CD4-positive, alpha-beta T cell (primary cell): ENCODE measurements around the gene TNIK. TPM values are rescaled to one million over a fixed set of nuclear protein-coding genes. Genes with fewer than 3 reads are reported as not detected.

ENCODE experiments used
- ATAC-seq: fragments of 200-7000 bp; cut with Tn5 transposase; one replicate; pipeline ENCODE4 v1.10.0; 2022; ENCODE audit warnings: mild to moderate bottlenecking; ENCODE audit not compliant: poor library complexity
- CTCF ChIA-PET: fragments of 350-600 bp; sonication (Branson Sonifier 250); formaldehyde crosslinking; loops from one replicate; lab custom pipeline; 2021; ENCODE audit warnings: antibody characterized with exemption, inconsistent platforms; lab: Charles Lee
- POLR2A ChIA-PET: fragments of 350-600 bp; sonication (Branson Sonifier 250); formaldehyde crosslinking; loops from one replicate; lab custom pipeline; 2021; ENCODE audit warnings: antibody characterized with exemption, inconsistent platforms; lab: Charles Lee
- DNase-seq, 14 experiments: peaks; one replicate each; pipeline ENCODE4 v3.0.0-alpha.2; 2013 to 2020; ENCODE audit warnings: mixed read lengths in 2 of 14
- H3K27ac ChIP-seq, 2 donors: one replicate each; pipeline versions ENCODE4 v1.5.1 to v1.7.0; 2013; ENCODE audit warnings: low read length in 2 of 2, low read depth in 1 of 2, mild to moderate bottlenecking in 1 of 2
- H3K27me3 ChIP-seq, 2 experiments: 1 replicate in 1 of 2; 2 replicates in 1 of 2; pipeline versions ENCODE4 v1.6.1 to v1.7.0; 2013; ENCODE audit warnings: low read length in 2 of 2, control low read depth in 1 of 2, mild to moderate bottlenecking in 1 of 2, moderate library complexity in 1 of 2; ENCODE audit not compliant: insufficient read depth in 2 of 2, control insufficient read depth in 1 of 2
- H3K36me3 ChIP-seq: one replicate; pipeline ENCODE4 v1.6.1; 2013; ENCODE audit warnings: low read length, control low read depth; ENCODE audit not compliant: insufficient read depth
- H3K4me1 ChIP-seq: one replicate; pipeline ENCODE4 v1.6.1; 2013; ENCODE audit warnings: low read length, control low read depth; ENCODE audit not compliant: insufficient read depth
- H3K4me3 ChIP-seq: one replicate; pipeline ENCODE4 v1.5.1; 2013; ENCODE audit warnings: mild to moderate bottlenecking, low read length, moderate library complexity
- H3K9me3 ChIP-seq, 2 experiments: 1 replicate in 1 of 2; 2 replicates in 1 of 2; pipeline versions ENCODE4 v1.6.1 to v1.7.0; 2013; ENCODE audit warnings: low read length in 2 of 2, mild to moderate bottlenecking in 2 of 2, control low read depth in 1 of 2, moderate library complexity in 1 of 2; ENCODE audit not compliant: control insufficient read depth in 1 of 2, insufficient read depth in 1 of 2
- H3K27ac Mint-ChIP-seq: one replicate; pipeline ENCODE4 v1.8.0; 2020; ENCODE audit warnings: mixed read lengths
- H3K27me3 Mint-ChIP-seq: one replicate; pipeline ENCODE4 v1.8.0; 2021; ENCODE audit warnings: mixed read lengths
- H3K36me3 Mint-ChIP-seq: one replicate; pipeline ENCODE4 v1.8.0; 2021; ENCODE audit warnings: low read depth, mixed read lengths
- H3K4me1 Mint-ChIP-seq: one replicate; pipeline ENCODE4 v1.8.0; 2021; ENCODE audit warnings: low read depth, mixed read lengths
- H3K4me3 Mint-ChIP-seq: one replicate; pipeline ENCODE4 v1.8.0; 2020; ENCODE audit warnings: mild to moderate bottlenecking, mixed read lengths
- H3K9me3 Mint-ChIP-seq: one replicate; pipeline ENCODE4 v1.8.0; 2020; ENCODE audit warnings: mixed read lengths
- CTCF ChIP-seq: fragments of 200-600 bp; IDR thresholded peaks from one replicate; pipeline ENCODE4 v1.8.0; 2022; ENCODE audit warnings: antibody characterized with exemption, mild to moderate bottlenecking
- intact Hi-C, 2 experiments: fragments of 100-400 bp; cut with DNase I in 1 of 2; cut with micrococcal nuclease in 1 of 2; formaldehyde crosslinking; loops; one replicate each; pipeline versions ENCODE4 v1.15.1 to v1.9.0; 2023 to 2025; cut with DNase I, micrococcal nuclease
- total RNA-seq, 174 experiments: library from RNA in 2 of 174; stranded (reverse) in 2 of 174; gene quantifications; one replicate each; pipeline ENCODE4 v1.2.3 and lab custom pipeline; 2021 to 2026

The TNIK gene
- total RNA-seq, 2 experiments from 2014 or later = 71.0 to 78.3 TPM

GRCh38 chr3:171213178-171213577, 247.0 kb downstream of the TNIK start:
- no peak for TF ChIP-seq CTCF
- H3K4me3 ChIP-seq = no peak overlapping the region
- peak overlapping the region; percentile 7 for H3K27ac Mint-ChIP-seq
- H3K4me1 Mint-ChIP-seq = peaks cover 36% of the 10 kb centered on the region
- H3K36me3 ChIP-seq = peaks cover 18% of the 10 kb centered on the region
- H3K9me3 Mint-ChIP-seq = no peaks in the 10 kb centered on the region
- no peaks in the 10 kb centered on the region for H3K9me3 ChIP-seq
- ChIA-PET POLR2A (no interaction called here), CTCF (no interaction called here)
- no peak for DNase-seq
- no peak overlapping the region for H3K27ac ChIP-seq
- H3K27me3 ChIP-seq = no peaks in the 10 kb centered on the region
- peaks cover 38% of the 10 kb centered on the region for H3K36me3 Mint-ChIP-seq
- H3K27me3 Mint-ChIP-seq = no peaks in the 10 kb centered on the region
- no peak for ATAC-seq
- H3K4me3 Mint-ChIP-seq = no peak overlapping the region
- intact Hi-C loops = no loop called here
- H3K4me1 ChIP-seq = no peaks in the 10 kb centered on the region

GRCh38 chr3:171212648-171213047, 247.6 kb downstream of the TNIK start:
- no peak overlapping the region for H3K4me3 Mint-ChIP-seq
- peaks cover 31% of the 10 kb centered on the region for H3K4me1 Mint-ChIP-seq
- H3K9me3 ChIP-seq = no peaks in the 10 kb centered on the region
- H3K9me3 Mint-ChIP-seq = no peaks in the 10 kb centered on the region
- no peak overlapping the region for H3K4me3 ChIP-seq
- ATAC-seq (no peak), DNase-seq (no peak)
- H3K27ac Mint-ChIP-seq = peak overlapping the region; percentile 7
- H3K36me3 Mint-ChIP-seq = peaks cover 43% of the 10 kb centered on the region
- no peaks in the 10 kb centered on the region for H3K4me1 ChIP-seq
- POLR2A ChIA-PET = no interaction called here
- no peaks in the 10 kb centered on the region for H3K27me3 ChIP-seq
- intact Hi-C loops = no loop called here
- CTCF ChIA-PET = no interaction called here
- no peak overlapping the region for H3K27ac ChIP-seq
- H3K36me3 ChIP-seq = peaks cover 18% of the 10 kb centered on the region
- H3K27me3 Mint-ChIP-seq = no peaks in the 10 kb centered on the region
- no peak for TF ChIP-seq CTCF

GRCh38 chr3:171206283-171206682, 253.9 kb downstream of the TNIK start:
- H3K27ac Mint-ChIP-seq = no peak overlapping the region
- H3K9me3 ChIP-seq = no peaks in the 10 kb centered on the region
- ATAC-seq (no peak), DNase-seq (no peak)
- no peaks in the 10 kb centered on the region for H3K9me3 Mint-ChIP-seq
- H3K4me1 ChIP-seq = no peaks in the 10 kb centered on the region
- H3K4me1 Mint-ChIP-seq = peaks cover 14% of the 10 kb centered on the region
- H3K36me3 Mint-ChIP-seq = peaks cover 94% of the 10 kb centered on the region
- intact Hi-C loops = no loop called here
- no peak for TF ChIP-seq CTCF
- no peaks in the 10 kb centered on the region for H3K27me3 ChIP-seq
- no peak overlapping the region for H3K4me3 ChIP-seq
- peaks cover 29% of the 10 kb centered on the region for H3K36me3 ChIP-seq
- CTCF ChIA-PET = no interaction called here
- POLR2A ChIA-PET = no interaction called here
- H3K27ac ChIP-seq = no peak overlapping the region
- H3K4me3 Mint-ChIP-seq = no peak overlapping the region
- no peaks in the 10 kb centered on the region for H3K27me3 Mint-ChIP-seq
